Hepatocyte (in vitro differentiated cells): Measurements from ENCODE around the gene ZEB1. TPM values are rescaled to one million over a fixed set of nuclear protein-coding genes. Genes with fewer than 3 reads are reported as not detected.
A peak's percentile ranks its signal among the peaks of the same experiment; 100 is the strongest.

ENCODE experiments used
- DNase-seq: peaks from one replicate; pipeline ENCODE4 v3.0.0-alpha.2; 2016; ENCODE audit warnings: low spot score
- H2AFZ ChIP-seq: fragments of 200-600 bp; sonication (generic); 2 replicates; pipeline ENCODE4 v1.6.0; 2016; ENCODE audit warnings: antibody characterized with exemption, mild to moderate bottlenecking
- H3K27ac ChIP-seq: fragments of 200-600 bp; sonication (generic); 2 replicates; pipeline ENCODE4 v1.5.1; 2016; ENCODE audit warnings: mild to moderate bottlenecking
- H3K27me3 ChIP-seq: fragments of 200-600 bp; sonication (generic); 2 replicates; pipeline ENCODE4 v1.6.1; 2016
- H3K36me3 ChIP-seq: fragments of 200-600 bp; sonication (generic); replicated peaks from 2 replicates; pipeline ENCODE4 v1.5.1; 2016; ENCODE audit warnings: low read depth; ENCODE audit not compliant: insufficient read depth
- H3K4me1 ChIP-seq: fragments of 200-600 bp; sonication (generic); 2 replicates; pipeline ENCODE4 v1.5.1; 2016; ENCODE audit warnings: mild to moderate bottlenecking, moderate library complexity; ENCODE audit not compliant: insufficient read depth
- H3K4me2 ChIP-seq: fragments of 200-600 bp; sonication (generic); 2 replicates; pipeline ENCODE4 v1.6.0; 2016
- H3K4me3 ChIP-seq: fragments of 200-600 bp; sonication (generic); 2 replicates; pipeline ENCODE4 v1.5.1; 2016; ENCODE audit warnings: mild to moderate bottlenecking
- H3K79me2 ChIP-seq: fragments of 200-600 bp; sonication (generic); 2 replicates; pipeline ENCODE4 v1.6.0; 2017; ENCODE audit warnings: mild to moderate bottlenecking
- H3K9me2 ChIP-seq: fragments of 200-600 bp; sonication (generic); replicated peaks from 2 replicates; pipeline ENCODE4 v1.6.0; 2017; ENCODE audit warnings: mild to moderate bottlenecking; ENCODE audit not compliant: insufficient read depth
- H3K9me3 ChIP-seq: fragments of 200-600 bp; sonication (generic); 2 replicates; pipeline ENCODE4 v1.5.1; 2016; ENCODE audit warnings: low read depth, mild to moderate bottlenecking
- H4K20me1 ChIP-seq: fragments of 200-600 bp; sonication (generic); 2 replicates; pipeline ENCODE4 v1.6.0; 2016; ENCODE audit warnings: mild to moderate bottlenecking; ENCODE audit not compliant: insufficient read depth, poor library complexity, severe bottlenecking
- EZH2 ChIP-seq: fragments of 200-600 bp; sonication (generic); IDR thresholded peaks from 2 replicates; pipeline ENCODE4 v1.6.1; 2016; ENCODE audit warnings: antibody characterized with exemption, mild to moderate bottlenecking, borderline replicate concordance
- EZH2phosphoT487 ChIP-seq: fragments of 200-600 bp; sonication (generic); IDR thresholded peaks from one replicate; pipeline ENCODE4 v1.6.1; 2018; ENCODE audit warnings: antibody characterized with exemption, mild to moderate bottlenecking, low read depth, moderate library complexity; ENCODE audit not compliant: unreplicated experiment, severe bottlenecking
- WGBS: methylation state at CpG from one replicate; pipeline ENCODE4 v1.1.6; 2016; ENCODE audit warnings: low lambda C conversion rate; ENCODE audit errors: missing lambda C conversion rate; 5-methylcytosine and 5-hydroxymethylcytosine counted together
- polyA plus RNA-seq: library from polyadenylated mRNA; unstranded; fragments of >200 nt; fragmentation: Nextera tagmentation; extraction: Ambion mirVana; gene quantifications from 2 replicates; pipeline ENCODE4 v1.2.1, GENCODE V29; 2016
- total RNA-seq: library from RNA; depleted of rRNA; stranded (reverse); fragments of >200 nt; gene quantifications from 2 replicates; pipeline ENCODE4 v1.2.3, GENCODE V29; 2014
- TF ChIP-seq, protein P1 (sequence below): fragments of 200-600 bp; sonication (generic); IDR thresholded peaks from 2 replicates; pipeline ENCODE4 v1.5.1; 2016; ENCODE audit warnings: antibody characterized with exemption, mild to moderate bottlenecking; ENCODE audit not compliant: poor library complexity

The ZEB1 gene
- total RNA-seq (14.3 and 25.2 TPM in 2 replicates), polyA plus RNA-seq (11.9 and 13.6 TPM in 2 replicates)

DNA sequence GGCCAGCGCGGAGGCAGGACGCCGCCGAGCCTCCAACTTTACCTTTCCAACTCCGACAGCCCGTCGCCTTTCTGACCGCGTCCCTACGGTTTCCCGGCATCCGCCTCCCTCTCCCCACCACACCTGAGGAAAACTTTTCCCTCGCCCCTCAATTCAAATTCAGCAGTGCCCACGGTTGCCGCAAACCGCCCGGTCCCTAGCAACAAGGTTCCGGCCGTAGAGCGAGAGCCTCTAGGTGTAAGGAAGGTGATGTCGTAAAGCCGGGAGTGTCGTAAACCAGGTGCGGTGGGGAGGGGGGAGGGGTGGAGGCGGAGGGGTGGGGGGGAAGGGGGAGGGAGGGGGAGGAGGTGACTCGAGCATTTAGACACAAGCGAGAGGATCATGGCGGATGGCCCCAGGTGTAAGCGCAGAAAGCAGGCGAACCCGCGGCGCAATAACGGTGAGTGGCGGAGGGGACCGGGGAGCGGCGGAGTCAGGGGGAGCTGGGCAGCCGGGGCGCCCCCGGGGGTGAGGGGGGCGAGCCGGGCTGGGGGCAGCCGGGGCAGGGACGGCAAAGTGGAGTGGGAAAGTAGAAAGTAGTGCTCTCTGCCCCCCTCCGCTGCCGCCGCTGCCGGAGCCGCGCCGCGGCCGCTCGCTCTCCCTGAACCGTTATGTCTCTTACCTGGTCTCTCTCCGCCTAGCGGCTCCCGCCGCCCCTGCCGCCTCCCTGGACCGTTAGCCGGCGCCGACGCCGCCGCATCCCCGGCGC lies at the start of gene ZEB1:
TSS of gene ZEB1 (plus strand) at position 363 of the 748 bp plus-strand sequence. CDS start at position 382, 19 bp downstream.
- peak within 1 kb of the TSS; percentile 97 for H3K4me3 ChIP-seq
- H3K4me2 ChIP-seq, result peak within 1 kb of the TSS; percentile 89
- no peaks in the 10 kb centered on the region for H3K9me2 ChIP-seq
- H4K20me1 ChIP-seq, result peaks cover 7% of the 10 kb centered on the region
- peak within 1 kb of the TSS; percentile 95 for H2AFZ ChIP-seq
- no peak for TF ChIP-seq EZH2phosphoT487
- TF ChIP-seq, protein P1, sequence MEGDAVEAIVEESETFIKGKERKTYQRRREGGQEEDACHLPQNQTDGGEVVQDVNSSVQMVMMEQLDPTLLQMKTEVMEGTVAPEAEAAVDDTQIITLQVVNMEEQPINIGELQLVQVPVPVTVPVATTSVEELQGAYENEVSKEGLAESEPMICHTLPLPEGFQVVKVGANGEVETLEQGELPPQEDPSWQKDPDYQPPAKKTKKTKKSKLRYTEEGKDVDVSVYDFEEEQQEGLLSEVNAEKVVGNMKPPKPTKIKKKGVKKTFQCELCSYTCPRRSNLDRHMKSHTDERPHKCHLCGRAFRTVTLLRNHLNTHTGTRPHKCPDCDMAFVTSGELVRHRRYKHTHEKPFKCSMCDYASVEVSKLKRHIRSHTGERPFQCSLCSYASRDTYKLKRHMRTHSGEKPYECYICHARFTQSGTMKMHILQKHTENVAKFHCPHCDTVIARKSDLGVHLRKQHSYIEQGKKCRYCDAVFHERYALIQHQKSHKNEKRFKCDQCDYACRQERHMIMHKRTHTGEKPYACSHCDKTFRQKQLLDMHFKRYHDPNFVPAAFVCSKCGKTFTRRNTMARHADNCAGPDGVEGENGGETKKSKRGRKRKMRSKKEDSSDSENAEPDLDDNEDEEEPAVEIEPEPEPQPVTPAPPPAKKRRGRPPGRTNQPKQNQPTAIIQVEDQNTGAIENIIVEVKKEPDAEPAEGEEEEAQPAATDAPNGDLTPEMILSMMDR, result peak; percentile 32
- TF ChIP-seq EZH2, result no peak
- no peaks in the 10 kb centered on the region for H3K36me3 ChIP-seq
- H3K79me2 ChIP-seq, result peaks cover 37% of the 10 kb centered on the region
- H3K9me3 ChIP-seq, result no peaks in the 10 kb centered on the region
- no peaks in the 10 kb centered on the region for H3K4me1 ChIP-seq
- peaks cover 31% of the 10 kb centered on the region for H3K27me3 ChIP-seq
- peak within 1 kb of the TSS; percentile 91 for H3K27ac ChIP-seq
- under 1% methylated on average over 26 of the region's 71 CpGs for WGBS
- peak; percentile 92 for DNase-seq

DNA sequence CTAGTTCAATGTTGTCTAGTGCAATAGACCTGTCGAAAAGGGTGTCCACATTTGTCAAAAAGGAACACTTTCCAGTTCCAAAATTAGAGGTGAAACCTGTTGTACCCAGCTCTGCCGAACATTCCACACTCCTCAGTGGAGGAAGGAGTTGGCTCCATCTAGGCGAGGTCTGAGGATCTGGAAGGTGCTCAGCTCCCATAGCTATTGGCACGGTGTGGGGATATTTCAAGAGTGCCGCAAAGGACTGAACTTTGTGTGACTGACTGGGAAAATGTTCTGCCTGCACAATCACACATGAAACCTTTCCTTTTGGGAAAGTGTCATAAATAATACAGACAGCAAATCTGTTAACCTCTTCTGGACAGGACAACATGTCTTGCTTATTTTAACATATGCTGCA lies 48.1 kb upstream of the ZEB1 start:
- no peak overlapping the region for H3K4me2 ChIP-seq
- no peak overlapping the region for H3K4me3 ChIP-seq
- TF ChIP-seq, protein P1, result no peak
- TF ChIP-seq EZH2, result no peak
- no peak for TF ChIP-seq EZH2phosphoT487
- WGBS, result 97% methylated on average over 5 of the region's 5 CpGs
- no peaks in the 10 kb centered on the region for H3K36me3 ChIP-seq
- no peaks in the 10 kb centered on the region for H3K79me2 ChIP-seq
- no peak overlapping the region for H2AFZ ChIP-seq
- H3K27ac ChIP-seq, result no peak overlapping the region
- H3K9me3 ChIP-seq, result no peaks in the 10 kb centered on the region
- peaks cover 3% of the 10 kb centered on the region for H3K9me2 ChIP-seq
- H3K4me1 ChIP-seq, result no peaks in the 10 kb centered on the region
- no peaks in the 10 kb centered on the region for H3K27me3 ChIP-seq
- H4K20me1 ChIP-seq, result no peaks in the 10 kb centered on the region
- DNase-seq, result no peak

DNA sequence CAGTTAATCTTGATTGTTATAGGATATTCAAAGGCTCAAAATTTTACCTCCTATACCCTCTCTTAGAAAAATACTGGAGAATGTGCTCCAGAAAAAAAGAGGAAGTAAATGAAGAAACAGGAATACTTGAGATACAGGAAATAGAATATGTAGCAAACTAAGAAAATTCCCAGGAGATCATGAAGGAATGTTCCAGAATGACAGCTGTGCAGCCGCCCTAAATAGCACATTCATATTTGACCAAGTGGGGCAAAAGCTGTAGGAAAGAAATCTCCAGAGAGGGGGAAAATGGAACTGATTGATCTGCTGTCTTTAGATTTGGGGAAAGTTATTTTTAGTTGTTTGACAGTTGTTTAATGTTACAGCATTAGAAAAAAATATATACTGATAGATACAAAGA lies 46.2 kb upstream of the ZEB1 start:
- Histone ChIP-seq H3K4me1 (no peaks in the 10 kb centered on the region), H4K20me1 (no peaks in the 10 kb centered on the region), H3K4me2 (no peak overlapping the region), H3K27me3 (no peaks in the 10 kb centered on the region), H3K4me3 (no peak overlapping the region), H3K9me2 (no peaks in the 10 kb centered on the region), H3K79me2 (no peaks in the 10 kb centered on the region), H3K36me3 (no peaks in the 10 kb centered on the region), H3K9me3 (no peaks in the 10 kb centered on the region), H3K27ac (no peak overlapping the region), H2AFZ (no peak overlapping the region)
- DNase-seq, result no peak
- 93% methylated on average over 1 of the region's 1 CpG for WGBS
- TF ChIP-seq EZH2phosphoT487 (no peak), EZH2 (no peak)
- TF ChIP-seq, protein P1, result no peak
